ENCODE measurements around the gene MAMLD1. TPM values are rescaled to one million over a fixed set of nuclear protein-coding genes. Genes with fewer than 3 reads are reported as not detected.

MAMLD1 gene
- total RNA-seq (5.6 and 5.7 TPM in 2 replicates), polyA plus RNA-seq (2.5 and 2.8 TPM in 2 replicates), polyA minus RNA-seq (1.6 and 1.9 TPM in 2 replicates), Bru-seq, nascent RNA (percentile 58 among the genes with signal in this experiment), BruChase-seq, experiment 1, labeled RNA remaining after a 6-hour chase (percentile 50 among the genes with signal in this experiment), BruChase-seq, experiment 2, labeled RNA remaining after a 2-hour chase (percentile 62 among the genes with signal in this experiment)
- polyA plus RNA-seq (2011; cell fraction: cytosol; rRNA removed): 1.6 TPM in 2 replicates
- 8.5 and 9.0 TPM in 2 replicates for polyA plus RNA-seq (2011; cell fraction: nucleus; rRNA removed)
- polyA plus RNA-seq (2012): 1.7 TPM in 2 replicates
- 3.2 TPM for polyA minus RNA-seq (2011; cell fraction: cytosol; rRNA and poly(A)+ RNA removed)
- 3.6 and 5.0 TPM in 2 replicates for polyA minus RNA-seq (2011; cell fraction: nucleus; rRNA and poly(A)+ RNA removed)
- long read RNA-seq, full-length matches to known transcripts: 1 of 6 reads
- long read RNA-seq, partial matches to known transcripts: 3 of 6 reads
- long read RNA-seq, other reads (novel, unspliced or antisense): 2 of 6 reads

DNA sequence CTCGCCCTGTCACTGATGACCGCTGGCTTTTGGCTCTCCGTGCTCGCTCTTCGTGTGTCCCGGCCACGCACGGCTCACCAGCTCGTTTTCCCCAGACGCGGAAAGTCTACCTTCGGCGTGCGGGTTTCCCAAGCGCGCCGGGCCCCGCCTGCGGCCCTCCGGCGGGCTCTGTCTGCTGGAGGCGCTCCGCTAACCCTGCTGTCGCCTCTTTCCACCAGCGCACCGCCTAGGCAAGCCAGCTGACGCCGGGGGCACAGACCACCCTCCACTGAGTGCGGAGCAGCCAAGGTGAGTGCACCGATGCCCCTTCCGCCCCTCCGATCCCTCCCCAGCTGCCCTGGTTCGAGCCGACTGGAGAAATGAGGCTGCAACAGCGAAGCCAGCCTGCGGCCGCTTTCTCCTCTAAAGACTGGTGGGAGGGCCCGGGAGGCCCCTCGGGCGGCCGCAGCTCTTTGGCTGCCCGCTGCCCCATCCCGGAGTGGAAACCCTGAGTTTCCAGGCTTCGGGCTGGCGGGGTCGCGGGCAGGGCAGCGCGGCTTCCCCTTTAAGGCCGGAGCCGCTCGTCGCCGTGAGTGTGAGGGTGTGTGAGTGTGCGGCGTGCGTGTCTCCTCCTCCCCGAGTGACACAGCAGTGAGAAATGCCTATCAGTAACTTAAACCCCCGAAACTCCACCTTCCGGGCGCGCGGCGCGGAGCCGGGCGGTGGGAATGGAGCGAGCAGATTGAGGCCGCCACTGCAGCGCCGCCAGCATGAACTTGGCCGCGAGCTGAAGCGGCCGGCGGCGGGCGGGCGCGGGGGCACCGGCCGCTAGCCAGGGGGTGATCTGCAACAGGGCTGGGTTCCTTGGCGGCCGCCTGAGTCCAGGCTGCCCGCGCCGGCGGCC is at the start of gene MAMLD1:
Gene MAMLD1 (plus strand): TSS at position 719 of the 883 bp plus-strand sequence. CDS start 82,200 bp downstream, outside the sequence.
- Histone ChIP-seq H3K4me2 (ENCODE audit: insufficient read depth, low read length) (peak within 1 kb of the TSS; percentile 71), H3K36me3 (ENCODE audit: control insufficient read depth in 2 of 2, extremely low read depth in 1 of 2, insufficient read depth in 2 of 2, low read length in 2 of 2) (no peaks in the 10 kb centered on the region), H3K27me3 (ENCODE audit: control insufficient read depth in 2 of 2, insufficient read depth in 2 of 2, low read length in 2 of 2) (peaks cover 15 to 16% of the 10 kb centered on the region in 2 experiments), H3K4me1 (ENCODE audit: control insufficient read depth, extremely low read depth, insufficient read depth, low read length) (peaks cover 13% of the 10 kb centered on the region), H3K4me3 (replicated peaks in 1 of 3; ENCODE audit: insufficient read depth in 1 of 3, low read depth in 1 of 3, low read length in 3 of 3) (peak within 1 kb of the TSS; percentile 43 to 47 (median 46)), H2AFZ (ENCODE audit: low read depth, low read length) (peak within 1 kb of the TSS; percentile 83), H3K9ac (replicated peaks; ENCODE audit: extremely low read depth, insufficient read depth, low read length) (peak within 1 kb of the TSS; percentile 46), H3K79me2 (ENCODE audit: control insufficient read depth, insufficient read depth, low read length) (no peaks in the 10 kb centered on the region), H3K9me1 (replicated peaks; ENCODE audit: control insufficient read depth, extremely low read depth, insufficient read depth, low read length) (no peaks in the 10 kb centered on the region), H3K27ac (ENCODE audit: insufficient read depth, low read depth, low read length) (no peak within 1 kb of the TSS), H4K20me1 (replicated peaks; ENCODE audit: control insufficient read depth, extremely low read depth, insufficient read depth, low read length) (no peaks in the 10 kb centered on the region), H3K9me3 (replicated peaks; ENCODE audit: control insufficient read depth, insufficient read depth, low read length) (no peaks in the 10 kb centered on the region)
- DNase-seq (ENCODE audit: low read depth, low spot score) (peak; percentile 73), FAIRE-seq (peak; percentile 78)
- ChIA-PET POLR2A (no interaction called here), CTCF (interaction anchor here (1.0 to 5.0 kb wide), 8 partner anchors 122 to 423 kb away, joined by 3 to 25 read pairs (median 20); partner anchors contain the start of gene EOLA2)
- dilution Hi-C loops (cut with MboI; ENCODE audit: extremely low pct_ligation_motif_present, low sequenced_read_pairs) (no loop called here), intact Hi-C loops (cut with micrococcal nuclease) (loop anchor here (1.0 to 10.0 kb wide), 7 partner anchors 38 to 400 kb away; no protein-coding TSS in a partner anchor)
- BruUV-seq (replicated peaks): no TSS peak
- peak in 1 of 2 donors; percentile 18 for TF ChIP-seq CTCF (IDR thresholded peaks at IDR 0.05; ENCODE audit: extremely low read depth in 1 of 2, insufficient read depth in 1 of 2, low read depth in 1 of 2, low read length in 2 of 2)
- no peak for TF ChIP-seq JUN (IDR thresholded peaks at IDR 0.05; ENCODE audit: borderline replicate concordance, insufficient read depth, insufficient read length, low read depth)

Data from endothelial cell of umbilical vein (primary cell).